Endothelial cell of umbilical vein (primary cell): Measurements from ENCODE around the gene THEM4.
"Not testable (repeated sequence)": the region's sequence is repeated elsewhere in the genome, so short reads cannot be mapped to it uniquely, and the experiment has no call there.

ENCODE experiments used
- CTCF ChIP-seq, 2 donors: IDR thresholded peaks; 1 replicate in 1 of 2; 2 replicates in 1 of 2; pipeline ENCODE4 v1.5.1; 2011; ENCODE audit warnings: low read length in 2 of 2, mild to moderate bottlenecking in 2 of 2, moderate library complexity in 2 of 2, control low read depth in 1 of 2, inconsistent platforms in 1 of 2, low read depth in 1 of 2; ENCODE audit not compliant: insufficient read depth in 1 of 2; ENCODE audit errors: extremely low read depth in 1 of 2
- EZH2 ChIP-seq: IDR thresholded peaks from 2 replicates; pipeline ENCODE4 v1.6.1; 2012; ENCODE audit warnings: borderline replicate concordance, low read depth, mild to moderate bottlenecking, moderate library complexity, low read length, inconsistent platforms; ENCODE audit not compliant: severe bottlenecking
- FOS ChIP-seq: IDR thresholded peaks from 2 replicates; pipeline ENCODE4 v1.6.1; 2011; ENCODE audit warnings: mild to moderate bottlenecking, low read length, moderate library complexity, borderline replicate concordance; ENCODE audit not compliant: insufficient read depth
- GATA2 ChIP-seq: IDR thresholded peaks from 2 replicates; pipeline ENCODE4 v1.7.0; 2011; ENCODE audit warnings: low read depth, mild to moderate bottlenecking, moderate library complexity, mixed read lengths, low read length; ENCODE audit not compliant: insufficient read length, insufficient read depth
- JUN ChIP-seq: IDR thresholded peaks from 2 replicates; pipeline ENCODE4 v1.6.1; 2011; ENCODE audit warnings: borderline replicate concordance, low read depth; ENCODE audit not compliant: insufficient read length, insufficient read depth
- MAX ChIP-seq: IDR thresholded peaks from 2 replicates; pipeline ENCODE4 v1.6.1; 2011; ENCODE audit not compliant: insufficient read depth, insufficient read length
- MYC ChIP-seq: IDR thresholded peaks from one replicate; pipeline ENCODE4 v1.6.1; 2011; ENCODE audit warnings: mild to moderate bottlenecking, low read depth, low read length
- POLR2A ChIP-seq: IDR thresholded peaks from 2 replicates; pipeline ENCODE4 v1.6.1; 2012; ENCODE audit warnings: low read depth, mild to moderate bottlenecking, control low read depth, low read length
- POLR2AphosphoS5 ChIP-seq: IDR thresholded peaks from 2 replicates; pipeline ENCODE4 v1.6.1; 2012; ENCODE audit warnings: low read depth, mild to moderate bottlenecking, control low read depth, low read length, moderate library complexity; ENCODE audit not compliant: insufficient read depth

GRCh38 chr1:151884879-151885278, 24.4 kb downstream of the THEM4 start:
- not testable (repeated sequence) for TF ChIP-seq CTCF (IDR thresholded peaks at IDR 0.05; ENCODE audit: extremely low read depth in 1 of 2, insufficient read depth in 1 of 2, low read depth in 1 of 2, low read length in 2 of 2); POLR2A; JUN; MYC; MAX; EZH2; POLR2AphosphoS5; FOS; GATA2
